Measurements from ENCODE around the gene SAXO2.

- TF ChIP-seq YY1 (IDR thresholded peaks at IDR 0.05; ENCODE audit: low read depth, low read length) (no peak), REST (IDR thresholded peaks at IDR 0.05; ENCODE audit: low read depth, low read length) (no peak), TAF1 (IDR thresholded peaks at IDR 0.05; ENCODE audit: borderline replicate concordance, low read depth, low read length) (no peak), ESRRA (IDR thresholded peaks at IDR 0.05; ENCODE audit: low read length) (no peak)
- TF ChIP-seq, protein P1, sequence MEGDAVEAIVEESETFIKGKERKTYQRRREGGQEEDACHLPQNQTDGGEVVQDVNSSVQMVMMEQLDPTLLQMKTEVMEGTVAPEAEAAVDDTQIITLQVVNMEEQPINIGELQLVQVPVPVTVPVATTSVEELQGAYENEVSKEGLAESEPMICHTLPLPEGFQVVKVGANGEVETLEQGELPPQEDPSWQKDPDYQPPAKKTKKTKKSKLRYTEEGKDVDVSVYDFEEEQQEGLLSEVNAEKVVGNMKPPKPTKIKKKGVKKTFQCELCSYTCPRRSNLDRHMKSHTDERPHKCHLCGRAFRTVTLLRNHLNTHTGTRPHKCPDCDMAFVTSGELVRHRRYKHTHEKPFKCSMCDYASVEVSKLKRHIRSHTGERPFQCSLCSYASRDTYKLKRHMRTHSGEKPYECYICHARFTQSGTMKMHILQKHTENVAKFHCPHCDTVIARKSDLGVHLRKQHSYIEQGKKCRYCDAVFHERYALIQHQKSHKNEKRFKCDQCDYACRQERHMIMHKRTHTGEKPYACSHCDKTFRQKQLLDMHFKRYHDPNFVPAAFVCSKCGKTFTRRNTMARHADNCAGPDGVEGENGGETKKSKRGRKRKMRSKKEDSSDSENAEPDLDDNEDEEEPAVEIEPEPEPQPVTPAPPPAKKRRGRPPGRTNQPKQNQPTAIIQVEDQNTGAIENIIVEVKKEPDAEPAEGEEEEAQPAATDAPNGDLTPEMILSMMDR (IDR thresholded peaks at IDR 0.05 in 2 of 3, conservative IDR thresholded peaks at IDR 0.05 in 1 of 3; ENCODE audit: control insufficient read depth in 2 of 3, extremely low read depth in 1 of 3, insufficient read depth in 1 of 3, low read depth in 3 of 3, low read length in 3 of 3), result no peak
Observed at GRCh38 chr15:82292271-82292670, 29.7 kb downstream of the SAXO2 start.
